ENCODE data around the gene NDOR1.
A peak's percentile ranks its signal among the peaks of the same experiment; 100 is the strongest.

The NDOR1 gene

DNA sequence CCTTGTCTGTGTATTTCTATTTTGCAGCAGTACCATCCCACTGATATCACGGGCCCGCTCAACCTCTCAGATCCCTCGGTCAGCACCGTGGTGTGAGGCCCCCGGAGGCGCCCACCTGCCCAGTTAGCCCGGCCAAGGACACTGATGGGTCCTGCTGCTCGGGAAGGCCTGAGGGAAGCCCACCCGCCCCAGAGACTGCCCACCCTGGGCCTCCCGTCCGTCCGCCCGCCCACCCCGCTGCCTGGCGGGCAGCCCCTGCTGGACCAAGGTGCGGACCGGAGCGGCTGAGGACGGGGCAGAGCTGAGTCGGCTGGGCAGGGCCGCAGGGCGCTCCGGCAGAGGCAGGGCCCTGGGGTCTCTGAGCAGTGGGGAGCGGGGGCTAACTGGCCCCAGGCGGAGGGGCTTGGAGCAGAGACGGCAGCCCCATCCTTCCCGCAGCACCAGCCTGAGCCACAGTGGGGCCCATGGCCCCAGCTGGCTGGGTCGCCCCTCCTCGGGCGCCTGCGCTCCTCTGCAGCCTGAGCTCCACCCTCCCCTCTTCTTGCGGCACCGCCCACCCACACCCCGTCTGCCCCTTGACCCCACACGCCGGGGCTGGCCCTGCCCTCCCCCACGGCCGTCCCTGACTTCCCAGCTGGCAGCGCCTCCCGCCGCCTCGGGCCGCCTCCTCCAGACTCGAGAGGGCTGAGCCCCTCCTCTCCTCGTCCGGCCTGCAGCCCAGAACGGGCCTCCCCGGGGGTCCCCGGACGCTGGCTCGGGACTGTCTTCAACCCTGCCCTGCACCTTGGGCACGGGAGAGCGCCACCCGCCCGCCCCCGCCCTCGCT, 37.5 kb upstream of the NDOR1 start:
- peak; percentile 9 for DNase-seq

DNA sequence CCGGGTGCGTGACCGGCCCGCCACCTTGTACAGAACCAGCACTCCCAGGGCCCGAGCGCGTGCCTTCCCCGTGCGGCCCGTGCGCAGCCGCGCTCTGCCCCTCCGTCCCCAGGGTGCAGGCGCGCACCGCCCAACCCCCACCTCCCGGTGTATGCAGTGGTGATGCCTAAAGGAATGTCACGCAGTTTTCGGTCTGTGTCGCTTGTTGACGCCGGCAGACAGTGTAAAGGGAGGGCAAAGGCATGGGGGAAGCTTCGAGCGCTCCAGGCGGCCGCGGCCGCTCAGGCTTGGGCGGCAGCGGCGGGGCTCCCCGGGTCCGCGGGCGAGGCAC, 37.0 kb upstream of the NDOR1 start:
- DNase-seq = no peak

- peak; percentile 91 for DNase-seq
Observed at GRCh38 chr9:137168904-137169856, 36.3 kb upstream of the NDOR1 start.

- no peak for DNase-seq
Observed at GRCh38 chr9:137169896-137170358, 35.6 kb upstream of the NDOR1 start, which contains the start of gene LRRC26. Gene LRRC26 (minus strand): TSS chr9:137170051. CDS start chr9:137169943, 108 bp downstream.

DNA sequence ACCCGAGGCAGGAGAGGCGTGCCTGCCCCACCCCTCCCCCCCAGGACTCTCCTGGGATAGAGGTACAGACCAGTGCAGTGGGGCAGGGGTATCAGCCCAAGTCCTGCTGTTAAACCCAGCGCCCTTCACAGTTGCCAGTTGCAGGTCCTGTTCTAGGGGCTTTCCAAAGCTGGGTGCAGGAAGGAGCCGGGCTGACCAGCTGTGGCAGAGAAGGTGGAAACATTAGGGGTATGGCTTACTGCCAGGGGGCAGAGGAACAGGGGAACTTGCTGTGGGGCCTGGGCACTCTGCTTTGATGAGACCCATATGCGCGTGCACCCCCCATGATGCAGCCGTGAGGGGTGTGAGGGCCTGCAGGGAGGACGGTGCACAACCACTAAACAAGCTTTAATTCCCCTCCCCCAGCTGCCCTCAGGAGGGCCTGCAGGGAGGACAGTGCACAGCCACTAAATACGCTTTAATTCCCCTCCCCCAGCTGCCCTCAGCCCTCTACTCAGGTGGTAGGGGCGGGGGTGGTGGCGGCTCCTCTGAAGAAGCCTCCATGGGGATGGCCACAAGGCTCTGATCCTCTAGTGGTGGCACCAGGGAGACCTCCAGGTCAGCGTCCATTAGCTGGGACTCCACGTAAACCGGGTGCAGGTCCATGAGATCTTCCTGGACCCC, 34.9 kb upstream of the NDOR1 start:
- DNase-seq = no peak

DNA sequence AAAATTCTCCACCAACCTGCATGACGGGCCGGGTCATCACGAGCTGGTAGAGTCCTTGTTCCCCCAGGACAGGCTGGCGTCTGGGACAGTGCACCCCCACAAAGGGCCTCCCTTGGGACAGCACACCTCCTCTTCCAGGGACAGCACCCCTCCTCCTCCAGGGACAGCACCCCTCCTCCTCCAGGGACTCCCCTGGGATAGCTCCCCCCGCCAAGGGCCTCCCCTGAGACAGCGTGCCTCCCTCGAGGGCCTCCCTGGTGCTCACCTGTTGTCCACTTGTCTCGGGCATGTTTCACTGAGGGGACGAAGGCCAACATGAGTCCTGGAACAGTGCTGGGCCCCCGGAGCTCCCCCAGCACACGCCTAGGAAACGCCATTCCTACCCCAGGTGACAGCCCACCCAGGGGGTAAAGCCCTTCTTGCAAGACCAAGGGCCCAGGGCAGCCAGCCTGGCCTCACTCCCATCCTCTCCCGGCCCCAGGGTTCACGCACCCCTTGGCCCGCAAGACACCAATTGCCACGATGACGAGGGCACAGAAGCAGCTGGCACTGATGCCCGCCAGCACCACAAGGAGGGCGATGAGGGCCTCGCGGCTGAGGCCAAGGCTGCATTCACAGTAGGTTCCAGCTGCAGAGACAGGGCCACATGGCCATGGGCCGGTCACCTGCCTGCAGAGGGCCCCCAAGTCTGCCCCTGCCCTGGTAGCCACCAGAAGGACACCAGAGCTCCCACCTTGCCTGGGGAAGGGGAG, 34.2 kb upstream of the NDOR1 start:
- no peak for DNase-seq

DNA sequence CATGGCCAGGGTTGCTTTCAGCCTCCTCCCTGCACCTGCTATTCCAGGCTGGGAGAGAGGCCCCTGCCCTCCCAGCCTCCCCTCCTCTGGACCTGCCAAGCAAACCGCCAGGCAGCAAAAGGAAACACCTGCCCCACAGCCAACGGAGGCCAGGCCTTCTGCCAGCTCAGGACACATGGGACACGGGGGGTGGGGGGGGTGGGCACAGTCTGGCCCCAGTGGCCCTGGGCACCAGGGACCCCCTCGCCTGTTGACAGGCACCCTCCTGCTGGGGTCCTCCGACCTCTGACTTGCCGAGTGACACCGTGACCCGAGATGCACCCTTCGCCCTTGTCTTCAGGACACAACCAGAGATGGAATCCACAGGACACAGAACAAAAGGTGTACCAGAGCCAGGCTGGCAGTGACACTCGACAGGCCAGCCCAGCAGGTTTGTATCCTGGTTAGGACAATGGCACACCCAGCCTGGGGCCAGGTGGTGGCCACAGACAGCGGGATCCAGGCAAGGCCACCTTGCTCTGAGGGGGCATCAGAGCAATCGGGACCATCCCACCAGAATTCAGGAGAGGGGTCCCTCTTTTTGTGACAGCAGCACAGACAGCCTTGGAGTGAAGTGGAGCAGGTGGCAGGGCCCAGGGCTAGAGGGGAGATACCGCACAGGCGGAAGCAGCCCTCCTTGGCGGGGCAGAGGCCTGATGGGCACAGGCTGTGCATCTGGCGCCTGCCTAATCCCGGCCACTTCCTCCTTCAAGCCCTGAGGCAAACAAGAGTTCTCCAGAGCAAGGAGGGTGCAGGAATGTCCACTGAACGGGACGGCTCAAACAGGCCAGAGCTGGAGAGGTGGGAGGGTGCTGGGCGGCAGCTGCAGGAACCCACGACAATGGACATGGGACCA, 32.4 kb upstream of the NDOR1 start:
- peak; percentile 13 for DNase-seq

- DNase-seq = no peak
Observed at GRCh38 chr9:137173796-137174664, 31.5 kb upstream of the NDOR1 start.

- DNase-seq = no peak
Observed at GRCh38 chr9:137174722-137175293, 30.7 kb upstream of the NDOR1 start.

DNA sequence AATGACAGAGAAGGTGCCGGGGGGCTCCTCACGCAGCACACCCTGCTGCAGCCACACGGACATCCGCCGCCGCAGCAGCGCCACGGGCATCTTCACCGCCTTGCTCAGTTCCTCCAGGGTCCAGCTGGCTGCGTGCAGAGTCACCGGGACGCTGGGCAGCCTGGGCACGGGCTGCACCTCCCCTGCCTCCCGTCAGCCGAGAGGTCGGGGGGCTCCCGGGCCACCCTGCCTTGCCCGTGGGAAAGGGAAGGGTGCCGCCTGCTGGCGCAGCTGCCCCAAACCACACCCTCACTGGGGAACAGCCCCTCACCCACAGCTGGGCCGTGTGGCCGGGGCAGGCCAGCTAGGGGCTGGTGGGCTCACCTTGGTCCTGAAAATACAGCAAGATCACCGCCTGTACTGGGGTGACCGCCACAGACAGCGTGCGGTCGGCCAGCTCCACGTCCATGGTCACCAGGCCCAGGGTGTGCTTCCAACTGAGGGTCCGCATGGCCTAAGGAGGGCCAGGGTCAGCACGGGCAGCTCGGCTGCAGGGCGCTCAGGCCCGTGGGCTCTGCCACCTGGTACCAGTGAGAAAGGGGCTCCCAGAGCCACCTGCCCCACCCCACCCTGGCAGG, 30.0 kb upstream of the NDOR1 start:
- DNase-seq = no peak

GRCh38 chr9:137176302-137177182, 29.0 kb upstream of the NDOR1 start:
- peak; percentile 52 for DNase-seq

- DNase-seq = no peak
Observed at GRCh38 chr9:137178201-137178938, 27.1 kb upstream of the NDOR1 start.

DNA sequence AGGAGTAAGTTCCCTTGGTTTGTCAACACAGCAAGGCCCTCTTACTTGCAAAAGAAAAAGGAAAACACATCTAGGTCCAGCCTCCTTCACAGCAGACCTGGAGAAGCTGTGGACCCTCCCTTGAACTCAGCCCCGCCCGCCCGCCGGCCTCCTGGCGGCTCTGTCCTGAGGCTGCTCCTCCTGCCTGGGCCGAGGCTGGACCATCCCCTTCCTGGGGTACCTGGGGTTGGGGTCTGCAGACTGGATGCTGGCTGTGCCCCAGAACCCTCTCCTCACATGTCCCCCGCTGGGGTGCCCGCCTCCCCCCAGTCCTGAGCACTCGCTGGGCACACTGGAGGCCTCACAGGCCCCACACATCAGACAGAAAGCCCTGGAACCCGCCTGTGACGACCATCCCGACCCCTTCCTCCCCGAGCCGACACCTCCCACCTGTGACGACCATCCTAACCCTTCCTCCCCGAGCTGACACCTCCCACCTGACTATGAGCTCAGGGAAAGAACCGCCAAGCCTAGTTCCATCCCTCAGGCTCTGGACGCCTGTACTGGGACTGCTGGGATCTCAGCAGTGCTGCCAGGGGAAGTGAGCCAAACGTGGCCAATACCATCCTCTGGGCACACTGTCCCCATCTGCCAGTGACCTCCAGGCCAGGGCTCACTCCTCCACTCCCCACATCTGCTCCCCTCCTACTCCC, 26.4 kb upstream of the NDOR1 start:
- DNase-seq = no peak

GRCh38 chr9:137179761-137180160, 25.7 kb upstream of the NDOR1 start:
- DNase-seq = no peak

GRCh38 chr9:137180491-137180890, 25.0 kb upstream of the NDOR1 start:
- DNase-seq = no peak

DNA sequence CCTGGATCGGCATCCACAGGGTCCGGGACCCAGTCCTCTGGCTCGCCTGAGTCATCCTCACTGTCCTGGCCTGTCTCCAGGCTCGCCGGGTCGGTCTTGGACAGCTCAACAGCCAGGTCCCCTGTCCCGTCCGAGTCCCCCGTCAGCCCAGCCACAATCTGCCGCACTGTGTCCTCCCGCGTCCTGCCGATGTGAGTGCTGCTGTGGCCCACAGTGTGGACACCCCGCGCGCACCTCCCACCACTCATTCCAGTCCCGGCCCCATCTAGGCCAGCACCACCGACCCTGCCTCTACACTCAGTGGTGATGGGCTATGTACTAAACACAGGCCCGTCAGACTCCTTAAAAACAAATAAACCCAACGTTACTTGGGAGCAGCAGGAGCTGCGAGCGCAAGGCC, 23.8 kb upstream of the NDOR1 start:
- DNase-seq = no peak

- DNase-seq = no peak
Observed at GRCh38 chr9:137182836-137183235, 22.7 kb upstream of the NDOR1 start.
